ENCODE measurements around the gene MLIP. TPM values are rescaled to one million over a fixed set of nuclear protein-coding genes. Genes with fewer than 3 reads are reported as not detected.

Gene MLIP
- total and polyA plus RNA-seq, 2 of the 13 experiments (the other 11 are each of a cell fraction or from before 2014, with no cell fraction given): 0.08 to 0.33 TPM

DNA sequence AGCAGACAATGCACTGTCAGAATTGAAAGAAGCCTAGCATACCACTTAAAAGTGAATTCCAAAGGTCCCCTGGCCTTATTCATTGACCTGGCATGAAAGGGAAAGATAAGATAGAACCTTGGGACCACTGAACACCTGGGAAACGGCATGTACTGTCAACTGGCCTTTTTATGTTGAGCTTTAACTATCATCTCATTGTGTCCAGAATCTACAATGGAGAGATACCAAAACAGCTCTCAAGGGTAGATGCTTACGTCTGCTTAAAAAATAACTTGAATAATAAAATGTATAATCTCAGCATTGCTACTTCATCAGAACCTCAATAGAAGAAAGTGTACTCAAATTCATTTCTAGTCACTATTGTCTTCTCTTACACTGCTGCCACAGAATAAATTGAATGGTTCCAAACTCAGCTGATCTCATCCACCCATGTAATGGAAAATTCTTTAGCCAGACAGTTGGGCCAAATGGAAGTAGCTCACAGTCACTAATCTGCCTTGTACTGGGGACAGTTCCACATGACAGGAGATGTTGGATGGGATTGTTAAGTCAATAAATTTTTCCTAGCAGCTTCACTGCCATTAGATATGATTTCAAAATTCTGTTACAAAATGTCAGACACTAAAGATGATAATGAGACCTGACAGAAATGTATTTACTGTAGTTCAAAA is 93.8 kb downstream of the MLIP start (continued):
- TF ChIP-seq EP300 (IDR thresholded peaks at IDR 0.05; ENCODE audit: low read depth in 2 of 2, low read length in 2 of 2) (peak in 1 of 2 experiments; percentile 67; a peak in 1 of 4 replicates), EP300 (CRISPR knock-in tag; IDR thresholded peaks at IDR 0.05; ENCODE audit: borderline replicate concordance) (peak; percentile 68; the same call in 1 of the 2 replicates), SOX6 (IDR thresholded peaks at IDR 0.05) (no peak), SOX6 (CRISPR knock-in tag; IDR thresholded peaks at IDR 0.05) (peak; percentile 90), MIER3 (CRISPR knock-in tag; IDR thresholded peaks at IDR 0.05; ENCODE audit: borderline replicate concordance) (no peak), ISL2 (CRISPR knock-in tag; IDR thresholded peaks at IDR 0.05) (peak; percentile 82), BHLHE40 (IDR thresholded peaks at IDR 0.05; ENCODE audit: low read length) (peak; percentile 44; the same call in 1 of the 2 replicates), SOX5 (CRISPR knock-in tag; IDR thresholded peaks at IDR 0.05; ENCODE audit: borderline replicate concordance) (peak; percentile 91), SNAI1 (CRISPR knock-in tag; IDR thresholded peaks at IDR 0.05; ENCODE audit: borderline replicate concordance) (no peak), MAFK (conservative IDR thresholded peaks at IDR 0.05 in 1 of 2, IDR thresholded peaks at IDR 0.05 in 1 of 2; ENCODE audit: low read length in 2 of 2) (peak in 1 of 2 experiments; percentile 38; a peak in 2 of 4 replicates), HNF4A (CRISPR knock-in tag; IDR thresholded peaks at IDR 0.05) (peak; percentile 56; the same call in 1 of the 2 replicates), ZNF652 (CRISPR knock-in tag; IDR thresholded peaks at IDR 0.05; ENCODE audit: borderline replicate concordance, low read depth) (no peak), NCOR1 (IDR thresholded peaks at IDR 0.05; ENCODE audit: borderline replicate concordance, low read length) (0 out of 2 replicates have a peak, but pooled peaks have one; percentile 18), SOX13 (IDR thresholded peaks at IDR 0.05) (peak; percentile 78), SOX13 (CRISPR knock-in tag; conservative IDR thresholded peaks at IDR 0.05 in 1 of 2, IDR thresholded peaks at IDR 0.05 in 1 of 2) (peak in 1 of 2 experiments; percentile 94; a peak in 2 of 4 replicates), FOSL2 (CRISPR knock-in tag; IDR thresholded peaks at IDR 0.05) (peak; percentile 54), ZNF644 (CRISPR knock-in tag; IDR thresholded peaks at IDR 0.05; ENCODE audit: low read depth) (peak; percentile 50; the same call in 1 of the 2 replicates), ZMYM3 (CRISPR knock-in tag; IDR thresholded peaks at IDR 0.05) (no peak), MED1 (CRISPR knock-in tag; IDR thresholded peaks at IDR 0.05) (0 out of 2 replicates have a peak, but pooled peaks have one; percentile 27), NR2F6 (IDR thresholded peaks at IDR 0.05) (peak; percentile 78), NR2F6 (CRISPR knock-in tag; IDR thresholded peaks at IDR 0.05) (peak; percentile 33; the same call in 1 of the 2 replicates), TEAD3 (CRISPR knock-in tag; optimal IDR thresholded peaks at IDR 0.05; ENCODE audit: borderline replicate concordance) (peak; percentile 64)
- TF ChIP-seq, protein P1, sequence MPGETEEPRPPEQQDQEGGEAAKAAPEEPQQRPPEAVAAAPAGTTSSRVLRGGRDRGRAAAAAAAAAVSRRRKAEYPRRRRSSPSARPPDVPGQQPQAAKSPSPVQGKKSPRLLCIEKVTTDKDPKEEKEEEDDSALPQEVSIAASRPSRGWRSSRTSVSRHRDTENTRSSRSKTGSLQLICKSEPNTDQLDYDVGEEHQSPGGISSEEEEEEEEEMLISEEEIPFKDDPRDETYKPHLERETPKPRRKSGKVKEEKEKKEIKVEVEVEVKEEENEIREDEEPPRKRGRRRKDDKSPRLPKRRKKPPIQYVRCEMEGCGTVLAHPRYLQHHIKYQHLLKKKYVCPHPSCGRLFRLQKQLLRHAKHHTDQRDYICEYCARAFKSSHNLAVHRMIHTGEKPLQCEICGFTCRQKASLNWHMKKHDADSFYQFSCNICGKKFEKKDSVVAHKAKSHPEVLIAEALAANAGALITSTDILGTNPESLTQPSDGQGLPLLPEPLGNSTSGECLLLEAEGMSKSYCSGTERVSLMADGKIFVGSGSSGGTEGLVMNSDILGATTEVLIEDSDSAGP (CRISPR knock-in tag; IDR thresholded peaks at IDR 0.05; ENCODE audit: borderline replicate concordance): no peak
- TF ChIP-seq, protein P2, sequence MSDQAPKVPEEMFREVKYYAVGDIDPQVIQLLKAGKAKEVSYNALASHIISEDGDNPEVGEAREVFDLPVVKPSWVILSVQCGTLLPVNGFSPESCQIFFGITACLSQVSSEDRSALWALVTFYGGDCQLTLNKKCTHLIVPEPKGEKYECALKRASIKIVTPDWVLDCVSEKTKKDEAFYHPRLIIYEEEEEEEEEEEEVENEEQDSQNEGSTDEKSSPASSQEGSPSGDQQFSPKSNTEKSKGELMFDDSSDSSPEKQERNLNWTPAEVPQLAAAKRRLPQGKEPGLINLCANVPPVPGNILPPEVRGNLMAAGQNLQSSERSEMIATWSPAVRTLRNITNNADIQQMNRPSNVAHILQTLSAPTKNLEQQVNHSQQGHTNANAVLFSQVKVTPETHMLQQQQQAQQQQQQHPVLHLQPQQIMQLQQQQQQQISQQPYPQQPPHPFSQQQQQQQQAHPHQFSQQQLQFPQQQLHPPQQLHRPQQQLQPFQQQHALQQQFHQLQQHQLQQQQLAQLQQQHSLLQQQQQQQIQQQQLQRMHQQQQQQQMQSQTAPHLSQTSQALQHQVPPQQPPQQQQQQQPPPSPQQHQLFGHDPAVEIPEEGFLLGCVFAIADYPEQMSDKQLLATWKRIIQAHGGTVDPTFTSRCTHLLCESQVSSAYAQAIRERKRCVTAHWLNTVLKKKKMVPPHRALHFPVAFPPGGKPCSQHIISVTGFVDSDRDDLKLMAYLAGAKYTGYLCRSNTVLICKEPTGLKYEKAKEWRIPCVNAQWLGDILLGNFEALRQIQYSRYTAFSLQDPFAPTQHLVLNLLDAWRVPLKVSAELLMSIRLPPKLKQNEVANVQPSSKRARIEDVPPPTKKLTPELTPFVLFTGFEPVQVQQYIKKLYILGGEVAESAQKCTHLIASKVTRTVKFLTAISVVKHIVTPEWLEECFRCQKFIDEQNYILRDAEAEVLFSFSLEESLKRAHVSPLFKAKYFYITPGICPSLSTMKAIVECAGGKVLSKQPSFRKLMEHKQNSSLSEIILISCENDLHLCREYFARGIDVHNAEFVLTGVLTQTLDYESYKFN (CRISPR knock-in tag; conservative IDR thresholded peaks at IDR 0.05): peak; percentile 74
